ENCODE results near the gene TENM4.

The TENM4 gene

GRCh38 chr11:78612721-78613377 is 828.0 kb downstream of the TENM4 start:
- no peak for DNase-seq (ENCODE audit: low read depth, low spot score)

GRCh38 chr11:78609321-78609720 is 831.5 kb downstream of the TENM4 start:
- peak; percentile 10 for DNase-seq (ENCODE audit: low read depth, low spot score)

- DNase-seq (ENCODE audit: low read depth, low spot score): peak; percentile 13
These were observed 833.1 kb downstream of the TENM4 start for GRCh38 chr11:78607696-78608095.

GRCh38 chr11:78606667-78607066 is 834.2 kb downstream of the TENM4 start:
- peak; percentile 22 for DNase-seq (ENCODE audit: low read depth, low spot score)

- no peak for DNase-seq (ENCODE audit: low read depth, low spot score)
These were observed 835.5 kb downstream of the TENM4 start for GRCh38 chr11:78605296-78605695.

GRCh38 chr11:78603792-78604191 is 837.0 kb downstream of the TENM4 start:
- peak; percentile 38 for DNase-seq (ENCODE audit: low read depth, low spot score)

Measured in astrocyte of the hippocampus (primary cell).